GM21619 (cell line): Measurements from ENCODE around the gene SHF.
A peak's percentile ranks its signal among the peaks of the same experiment; 100 is the strongest.

Source experiments
- ATAC-seq: cut with Tn5 transposase; IDR thresholded peaks from one replicate; pipeline ENCODE4 v1.9.1; 2021; ENCODE audit not compliant: unreplicated experiment

The SHF gene

DNA sequence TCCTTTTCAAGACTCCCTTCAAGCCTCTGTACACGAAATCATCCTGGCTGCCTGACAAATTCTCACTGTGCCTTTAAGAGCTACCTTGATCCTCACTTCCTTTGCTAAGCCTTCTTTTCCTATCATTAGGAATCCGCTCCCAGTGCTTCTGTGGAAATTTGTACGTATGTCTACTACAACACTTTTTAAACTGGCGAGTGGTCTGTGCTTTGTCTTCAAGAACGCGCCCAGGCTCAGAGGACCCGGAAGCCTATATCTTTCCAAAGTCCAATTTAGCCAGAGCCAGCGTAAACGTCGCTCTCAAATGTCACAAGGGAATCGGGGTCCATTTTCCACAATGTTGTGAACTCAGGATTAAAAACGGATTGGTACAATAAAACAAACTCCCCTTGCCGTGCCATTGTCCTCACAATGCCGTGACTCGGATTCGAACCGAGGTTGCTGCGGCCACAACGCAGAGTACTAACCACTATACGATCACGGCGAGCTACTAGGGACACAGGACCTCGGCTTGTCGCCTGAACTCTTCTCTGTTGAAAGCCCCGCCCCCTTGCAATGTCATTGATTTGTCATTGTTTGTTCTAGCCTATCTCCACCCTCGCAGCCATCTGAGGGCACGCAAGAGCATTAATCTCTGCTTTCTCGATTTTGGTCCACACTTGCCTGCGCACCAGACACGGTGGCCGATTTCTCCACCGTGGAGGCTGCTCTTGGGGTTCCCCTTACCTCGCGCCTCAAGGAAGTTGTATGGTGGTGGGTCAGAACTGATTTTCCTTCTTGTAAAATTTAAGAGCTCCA is 12.4 kb upstream of the SHF start:
- peak; percentile 46 for ATAC-seq

DNA sequence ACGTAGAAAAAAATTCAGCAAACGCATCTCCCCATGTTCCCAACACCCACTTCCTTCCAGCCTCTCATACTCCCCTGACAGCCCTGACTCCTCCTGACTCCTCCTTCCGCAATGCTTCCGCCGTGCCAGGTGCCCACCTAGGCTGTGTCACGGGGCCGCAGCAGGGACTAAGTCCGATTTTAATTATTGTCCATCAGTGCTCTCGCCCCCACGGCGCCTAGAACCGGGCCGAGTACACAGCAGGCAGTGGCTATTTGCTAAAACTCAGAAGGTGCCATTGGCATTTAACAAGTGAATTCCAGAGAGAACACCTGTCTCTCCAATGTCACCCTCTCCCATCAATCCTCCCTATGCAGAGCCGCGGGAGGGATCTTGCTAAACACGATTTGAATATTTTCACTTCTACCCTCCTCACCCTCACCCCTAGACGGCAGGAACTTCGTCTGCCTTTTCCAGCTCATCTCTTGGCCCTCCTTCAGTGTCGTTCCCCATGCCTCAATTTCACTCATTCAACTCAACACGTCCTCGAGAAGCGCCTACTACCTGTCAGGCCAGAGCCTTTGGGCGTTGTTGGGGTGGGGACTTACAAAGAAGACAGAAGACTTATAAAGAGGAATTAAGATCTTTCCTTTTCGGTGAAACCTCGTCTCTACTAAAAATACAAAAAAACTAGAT is 11.5 kb upstream of the SHF start:
- peak; percentile 6 for ATAC-seq

GRCh38 chr15:45198337-45199135 is 10.8 kb upstream of the SHF start:
- peak; percentile 51 for ATAC-seq

- no peak for ATAC-seq
Observed at GRCh38 chr15:45197512-45197911, 9.7 kb upstream of the SHF start.

GRCh38 chr15:45187578-45187893 is 230 bp downstream of the SHF start:
- ATAC-seq = no peak

- no peak for ATAC-seq
Observed at GRCh38 chr15:45186771-45187577, 792 bp downstream of the SHF start.

DNA sequence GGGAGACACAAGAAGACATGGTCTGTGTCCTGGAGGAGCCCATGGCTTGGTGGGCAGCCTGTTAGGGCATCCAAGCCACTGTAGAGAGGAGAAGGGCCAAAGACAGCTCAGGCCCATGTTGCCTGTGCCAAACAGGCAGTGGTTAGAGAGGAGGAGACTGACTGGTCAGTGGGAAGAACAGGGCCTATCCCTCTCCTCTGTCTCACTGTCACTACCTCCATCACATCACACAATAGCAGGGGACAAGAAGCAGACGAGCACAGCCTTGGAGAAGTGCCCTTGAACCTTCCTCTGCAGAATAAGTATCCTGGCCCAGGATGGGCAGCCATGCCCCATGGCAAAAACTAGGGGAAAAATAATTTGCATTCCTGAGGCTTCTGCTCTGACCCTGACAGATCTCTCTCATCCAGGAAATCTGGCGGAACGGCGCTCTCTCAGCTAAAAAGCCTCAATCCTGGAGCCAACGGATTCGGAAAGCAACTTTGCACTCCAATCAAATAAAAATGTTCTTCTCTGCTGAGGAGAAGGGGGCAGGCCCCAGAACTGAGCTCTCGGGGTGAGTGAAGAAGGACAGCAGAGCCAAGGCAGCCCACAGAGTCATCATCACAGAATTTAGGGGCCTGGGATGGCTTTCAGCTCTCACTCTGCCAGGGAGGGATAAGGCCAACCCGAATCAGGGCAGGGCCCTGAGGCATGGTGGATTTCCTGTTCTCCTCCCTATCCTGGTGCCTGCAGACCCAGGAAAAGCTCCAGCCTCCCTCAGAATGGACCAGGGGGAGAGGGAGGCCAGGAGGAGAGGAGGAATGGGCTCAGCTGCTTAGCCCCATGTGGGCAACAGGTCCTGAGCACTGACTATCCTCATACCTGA is 1.6 kb downstream of the SHF start:
- ATAC-seq = no peak

GRCh38 chr15:45185069-45185779 is 2.5 kb downstream of the SHF start:
- no peak for ATAC-seq

DNA sequence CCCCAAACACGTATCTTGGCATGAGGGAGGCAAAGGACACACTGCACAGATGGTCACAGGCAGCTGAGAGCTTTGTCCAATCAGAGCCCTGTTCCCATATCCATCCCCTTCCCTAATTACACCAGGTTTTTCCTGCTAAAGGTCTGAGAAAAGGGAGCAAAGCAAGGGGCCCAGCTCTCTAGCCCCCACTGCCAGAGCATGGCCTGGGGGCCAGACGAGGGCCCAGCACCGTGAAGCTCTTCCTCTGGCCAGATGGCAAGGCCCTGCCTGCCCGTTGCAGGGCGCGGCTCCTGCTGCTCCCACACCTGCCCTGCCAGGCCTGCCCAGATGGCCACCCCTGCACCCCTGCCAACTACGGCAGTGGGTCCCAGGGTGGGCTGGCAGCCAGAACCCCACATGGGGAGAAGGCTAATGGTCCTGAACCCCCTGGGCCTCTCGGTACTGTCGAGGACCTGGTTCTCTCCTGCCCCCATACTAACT is 3.2 kb downstream of the SHF start:
- no peak for ATAC-seq

- no peak for ATAC-seq
Observed at GRCh38 chr15:45183511-45183910, 4.3 kb downstream of the SHF start.

GRCh38 chr15:45182996-45183395 is 4.8 kb downstream of the SHF start:
- ATAC-seq = no peak

- ATAC-seq = no peak
Observed at GRCh38 chr15:45181491-45182285, 6.1 kb downstream of the SHF start.

GRCh38 chr15:45180648-45181436 is 6.9 kb downstream of the SHF start:
- no peak for ATAC-seq

GRCh38 chr15:45180201-45180600 is 7.6 kb downstream of the SHF start:
- ATAC-seq = no peak

DNA sequence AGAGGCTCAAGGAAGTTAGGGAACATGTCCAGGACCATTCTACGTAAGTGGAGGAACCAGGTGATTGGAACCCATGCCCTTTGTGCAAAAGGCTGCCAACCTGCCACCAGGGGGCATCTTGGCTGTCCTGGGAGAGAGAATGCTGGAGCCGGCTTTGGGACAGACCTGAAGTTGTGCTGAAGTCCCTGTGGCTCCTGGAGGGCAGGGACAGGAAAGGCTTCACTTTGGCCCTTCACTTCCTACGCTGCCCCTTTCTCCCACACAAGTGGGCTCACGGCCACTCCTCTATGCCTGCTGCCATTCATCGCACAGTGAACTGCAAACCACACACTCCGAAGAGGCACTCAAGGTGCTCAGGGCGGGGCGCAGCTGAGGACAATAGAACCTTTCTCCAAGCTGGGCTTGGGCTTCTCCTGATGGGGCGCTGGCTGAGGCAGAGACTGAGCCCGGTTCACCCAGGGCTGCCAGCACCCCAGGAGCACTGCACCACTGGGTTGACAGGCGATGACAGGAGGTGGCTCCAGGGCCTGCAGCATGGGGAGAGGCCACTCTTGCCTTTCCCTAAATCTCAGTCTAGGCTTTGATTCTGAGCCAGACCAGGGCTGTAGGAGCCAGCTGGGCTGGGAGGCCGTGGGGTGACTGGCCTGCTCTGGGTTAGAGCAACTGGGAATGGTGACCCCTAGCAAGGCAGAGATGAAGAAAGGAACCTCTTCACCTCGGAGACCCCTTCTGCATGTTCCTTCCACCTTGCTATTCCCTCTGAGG is 8.4 kb downstream of the SHF start:
- ATAC-seq = no peak

GRCh38 chr15:45177285-45177684 is 10.5 kb downstream of the SHF start:
- ATAC-seq = no peak

GRCh38 chr15:45174577-45174976 is 13.2 kb downstream of the SHF start:
- no peak for ATAC-seq
